Esophagus squamous epithelium (tissue), 5 donors: ENCODE data around the gene ERMN. TPM values are rescaled to one million over a fixed set of nuclear protein-coding genes. Genes with fewer than 3 reads are reported as not detected.
"Not testable (repeated sequence)": the region's sequence is repeated elsewhere in the genome, so short reads cannot be mapped to it uniquely, and the experiment has no call there.

ENCODE experiments used
- DNase-seq: peaks from one replicate; lab custom pipeline; 2025; lab: John Stamatoyannopoulos, UW
- H3K27ac ChIP-seq, 4 donors: fragments of 200-600 bp; sonication (generic); one replicate each; pipeline ENCODE4 v1.5.1; 2016 to 2019; ENCODE audit warnings: mild to moderate bottlenecking in 1 of 4
- H3K27me3 ChIP-seq, 4 donors: fragments of 200-600 bp; sonication (generic); 1 replicate in 3 of 4; 2 replicates in 1 of 4; pipeline versions ENCODE4 v1.5.1 to v1.6.0; 2017 to 2021; ENCODE audit warnings: antibody characterized with exemption in 1 of 4
- H3K36me3 ChIP-seq, 3 donors: fragments of 200-600 bp; sonication (generic); one replicate each; pipeline ENCODE4 v1.5.1; 2016 to 2019
- H3K4me1 ChIP-seq, 3 donors: fragments of 200-600 bp; sonication (generic); one replicate each; pipeline ENCODE4 v1.5.1; 2017 to 2019
- H3K4me3 ChIP-seq, 4 donors: fragments of 200-600 bp; sonication (generic); 1 replicate in 3 of 4; 2 replicates in 1 of 4; pipeline ENCODE4 v1.5.1; 2016 to 2019; ENCODE audit warnings: mild to moderate bottlenecking in 2 of 4, moderate library complexity in 1 of 4
- H3K9me3 ChIP-seq, 3 donors: fragments of 200-600 bp; sonication (generic); one replicate each; pipeline ENCODE4 v1.5.1; 2016 to 2019
- POLR2A ChIP-seq, 4 donors: fragments of 450-650 bp; IDR thresholded peaks; one replicate each; pipeline ENCODE4 v1.6.1; 2017; ENCODE audit warnings: antibody characterized with exemption in 4 of 4, mild to moderate bottlenecking in 4 of 4, moderate library complexity in 3 of 4
- WGBS, 2 donors: methylation state at CpG; one replicate each; pipeline ENCODE4 v1.1.5; 2018; 5-methylcytosine and 5-hydroxymethylcytosine counted together
- intact Hi-C: fragments of 100-400 bp; cut with DNase I; formaldehyde crosslinking; loops from one replicate; pipeline ENCODE4 v1.15.0; 2022
- total RNA-seq, 4 donors: library from RNA; depleted of rRNA; stranded (reverse); fragments of >200 nt; gene quantifications; one replicate each; pipeline ENCODE4 v1.1.0, GENCODE V29; 2016
- TF ChIP-seq, protein P1 (sequence below), 6 experiments: fragments of 450-650 bp in 4 of 6; fragments of 200-600 bp in 2 of 6; sonication (generic) in 2 of 6; IDR thresholded peaks; one replicate each; pipeline ENCODE4 v1.5.1; 2016 to 2019; ENCODE audit warnings: antibody characterized with exemption in 6 of 6, mild to moderate bottlenecking in 4 of 6, moderate library complexity in 4 of 6
- donor health status: DM: yes; HTN: yes; CAD: no.

The ERMN gene
- total RNA-seq, 4 donors from 2014 or later: 0.04 to 1.1 (median 0.19) TPM; not detected in 1

DNA sequence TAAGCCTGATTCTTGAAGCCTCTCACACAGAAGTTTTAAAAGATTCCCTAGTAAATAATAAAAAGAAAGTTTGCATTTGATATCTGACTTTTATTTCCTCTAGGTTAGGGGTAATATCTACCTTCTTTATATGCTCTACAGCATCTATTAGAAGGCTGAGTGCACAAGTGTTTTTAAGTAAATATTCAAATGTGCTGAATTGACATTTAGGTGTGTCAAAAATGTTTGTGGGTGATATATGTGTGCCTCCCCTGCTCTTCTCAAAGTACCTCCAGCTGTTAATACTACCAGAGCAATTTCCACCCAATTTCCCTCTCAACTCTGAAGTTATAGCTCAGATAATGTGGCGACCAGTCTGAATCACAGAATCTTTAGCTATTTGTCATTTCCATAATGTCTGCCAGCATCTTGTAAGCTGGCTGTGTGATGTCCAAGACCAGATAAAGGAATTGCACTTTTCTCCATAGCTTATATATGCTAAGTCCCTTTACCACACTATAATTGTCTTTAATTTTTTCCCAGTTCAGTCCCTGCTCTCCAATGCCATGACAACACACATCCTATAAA is 24.4 kb upstream of the ERMN start:
- H3K27ac ChIP-seq: no peak overlapping the region
- no peak for DNase-seq
- H3K36me3 ChIP-seq: no peaks in the 10 kb centered on the region
- H3K27me3 ChIP-seq: no peaks in the 10 kb centered on the region
- H3K4me1 ChIP-seq: no peaks in the 10 kb centered on the region
- intact Hi-C loops: no loop called here
- no peak for TF ChIP-seq POLR2A (IDR thresholded peaks at IDR 0.05)
- TF ChIP-seq, protein P1, sequence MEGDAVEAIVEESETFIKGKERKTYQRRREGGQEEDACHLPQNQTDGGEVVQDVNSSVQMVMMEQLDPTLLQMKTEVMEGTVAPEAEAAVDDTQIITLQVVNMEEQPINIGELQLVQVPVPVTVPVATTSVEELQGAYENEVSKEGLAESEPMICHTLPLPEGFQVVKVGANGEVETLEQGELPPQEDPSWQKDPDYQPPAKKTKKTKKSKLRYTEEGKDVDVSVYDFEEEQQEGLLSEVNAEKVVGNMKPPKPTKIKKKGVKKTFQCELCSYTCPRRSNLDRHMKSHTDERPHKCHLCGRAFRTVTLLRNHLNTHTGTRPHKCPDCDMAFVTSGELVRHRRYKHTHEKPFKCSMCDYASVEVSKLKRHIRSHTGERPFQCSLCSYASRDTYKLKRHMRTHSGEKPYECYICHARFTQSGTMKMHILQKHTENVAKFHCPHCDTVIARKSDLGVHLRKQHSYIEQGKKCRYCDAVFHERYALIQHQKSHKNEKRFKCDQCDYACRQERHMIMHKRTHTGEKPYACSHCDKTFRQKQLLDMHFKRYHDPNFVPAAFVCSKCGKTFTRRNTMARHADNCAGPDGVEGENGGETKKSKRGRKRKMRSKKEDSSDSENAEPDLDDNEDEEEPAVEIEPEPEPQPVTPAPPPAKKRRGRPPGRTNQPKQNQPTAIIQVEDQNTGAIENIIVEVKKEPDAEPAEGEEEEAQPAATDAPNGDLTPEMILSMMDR (IDR thresholded peaks at IDR 0.05): no peak
- WGBS, 2 donors: 31 to 92% methylated on average over 1 of the region's 1 CpG
- H3K9me3 ChIP-seq: peaks cover 0 to 2% (median 0%) of the 10 kb centered on the region in 3 donors
- no peak overlapping the region for H3K4me3 ChIP-seq

DNA sequence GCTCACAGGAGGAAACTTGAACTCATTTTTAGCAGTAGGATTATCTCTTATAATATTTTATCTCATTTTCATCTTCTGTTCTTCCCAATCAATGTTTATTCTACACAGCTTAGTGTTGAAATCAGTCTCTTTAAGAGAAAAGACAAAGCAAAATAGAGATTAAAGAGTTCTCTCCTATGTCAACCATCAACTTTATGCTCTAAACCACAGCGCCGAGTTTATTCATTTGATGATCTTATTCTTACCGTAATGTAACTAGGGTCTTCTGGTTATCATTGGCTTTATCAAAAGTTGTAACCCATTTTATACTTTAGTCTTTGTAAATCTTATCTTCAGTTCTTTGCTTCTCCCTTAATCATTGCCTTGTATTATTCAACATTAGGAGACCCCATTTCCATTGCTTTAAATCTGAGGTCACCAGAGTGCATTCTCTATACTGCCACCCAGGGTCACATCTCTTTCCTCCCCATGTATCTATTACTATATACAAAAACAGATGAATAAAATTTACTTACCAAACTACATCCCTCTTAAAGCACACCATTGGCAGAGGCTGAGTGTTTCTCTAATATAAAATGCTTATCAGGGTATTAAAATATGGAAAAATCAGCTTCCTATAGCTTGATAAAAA is 22.8 kb upstream of the ERMN start:
- 88% methylated on average over 3 of the region's 3 CpGs for WGBS, 2 donors
- no peak for TF ChIP-seq POLR2A (IDR thresholded peaks at IDR 0.05)
- TF ChIP-seq, protein P1 (IDR thresholded peaks at IDR 0.05): no peak
- intact Hi-C loops: no loop called here
- H3K27ac ChIP-seq: no peak overlapping the region
- no peaks in the 10 kb centered on the region for H3K4me1 ChIP-seq
- H3K4me3 ChIP-seq: no peak overlapping the region
- DNase-seq: no peak
- no peaks in the 10 kb centered on the region for H3K27me3 ChIP-seq
- H3K9me3 ChIP-seq: peaks cover 0 to 7% (median 0%) of the 10 kb centered on the region in 3 donors
- no peaks in the 10 kb centered on the region for H3K36me3 ChIP-seq

DNA sequence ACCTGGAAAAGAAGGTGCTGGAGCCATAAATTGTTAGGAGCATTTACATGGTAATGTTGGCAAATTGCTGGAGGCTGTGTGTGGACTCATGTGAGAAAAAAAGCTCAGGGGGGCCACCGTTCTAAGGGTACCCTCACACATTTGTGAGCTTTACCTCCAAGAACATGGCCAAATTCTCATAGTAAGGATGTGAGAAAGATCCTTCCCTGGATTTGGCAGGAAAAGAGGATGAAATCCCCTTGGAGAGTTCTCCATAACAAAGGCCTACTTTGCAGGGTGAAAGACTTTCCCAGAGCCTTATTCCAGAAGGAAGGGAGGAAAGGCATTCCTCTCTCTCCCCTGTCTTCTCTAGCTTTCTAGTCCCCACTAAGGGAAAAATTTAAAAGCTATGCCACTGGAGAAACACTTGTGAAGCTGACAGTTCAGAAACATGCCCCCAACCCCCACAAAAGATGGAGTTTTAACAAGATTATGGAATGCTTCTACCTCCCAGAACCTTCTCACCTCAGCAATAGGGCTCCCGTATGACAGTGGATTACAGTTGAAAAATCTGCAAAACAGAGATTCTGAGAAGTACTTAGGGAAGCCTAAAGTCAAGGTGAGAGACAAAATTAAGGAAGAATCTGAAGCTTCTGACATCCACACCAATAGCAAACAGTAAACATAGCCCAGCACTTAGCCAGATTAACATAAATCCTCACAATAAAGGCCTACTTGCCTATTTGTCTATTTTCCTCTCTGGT is 20.2 kb upstream of the ERMN start:
- DNase-seq: no peak
- intact Hi-C loops: no loop called here
- Histone ChIP-seq H3K27me3 (no peaks in the 10 kb centered on the region), H3K36me3 (no peaks in the 10 kb centered on the region), H3K4me3 (no peak overlapping the region), H3K9me3 (peaks cover 0 to 11% (median 0%) of the 10 kb centered on the region in 3 donors), H3K4me1 (no peaks in the 10 kb centered on the region), H3K27ac (no peak overlapping the region)
- WGBS, 2 donors: 77 to 89% methylated on average over 1 to 2 of the region's 2 CpGs
- no peak for TF ChIP-seq POLR2A (IDR thresholded peaks at IDR 0.05)
- TF ChIP-seq, protein P1 (IDR thresholded peaks at IDR 0.05): no peak

DNA sequence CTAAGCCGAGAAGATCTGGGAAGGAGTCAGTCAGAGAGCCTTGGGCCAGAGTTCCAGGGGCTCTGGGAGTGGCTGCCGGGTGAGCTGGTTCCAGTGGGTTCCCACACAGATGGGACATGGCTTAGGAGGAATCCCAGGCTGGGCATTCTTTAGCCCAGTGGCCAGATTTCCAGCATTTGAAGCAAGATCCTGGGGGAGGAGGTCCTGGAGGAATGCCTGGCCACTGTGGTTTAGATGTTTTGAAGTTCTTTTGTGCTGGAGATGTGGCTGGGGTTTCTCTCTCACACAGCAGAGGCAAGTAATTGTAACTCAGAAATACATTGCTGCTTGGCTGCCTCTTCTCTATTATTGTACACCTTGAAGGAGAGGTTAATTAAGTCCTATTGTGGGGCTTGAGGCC is 15.8 kb upstream of the ERMN start:
- H3K27ac ChIP-seq, H3K4me3 ChIP-seq, H3K36me3 ChIP-seq, H3K4me1 ChIP-seq, intact Hi-C loops, DNase-seq, H3K27me3 ChIP-seq: not testable (repeated sequence)
- WGBS, 2 donors: 63% methylated on average over 1 of the region's 2 CpGs; no CpG with 5 or more reads in 1 of the 2 donors
- peaks cover 0 to 11% (median 0%) of the 10 kb centered on the region in 3 donors for H3K9me3 ChIP-seq

DNA sequence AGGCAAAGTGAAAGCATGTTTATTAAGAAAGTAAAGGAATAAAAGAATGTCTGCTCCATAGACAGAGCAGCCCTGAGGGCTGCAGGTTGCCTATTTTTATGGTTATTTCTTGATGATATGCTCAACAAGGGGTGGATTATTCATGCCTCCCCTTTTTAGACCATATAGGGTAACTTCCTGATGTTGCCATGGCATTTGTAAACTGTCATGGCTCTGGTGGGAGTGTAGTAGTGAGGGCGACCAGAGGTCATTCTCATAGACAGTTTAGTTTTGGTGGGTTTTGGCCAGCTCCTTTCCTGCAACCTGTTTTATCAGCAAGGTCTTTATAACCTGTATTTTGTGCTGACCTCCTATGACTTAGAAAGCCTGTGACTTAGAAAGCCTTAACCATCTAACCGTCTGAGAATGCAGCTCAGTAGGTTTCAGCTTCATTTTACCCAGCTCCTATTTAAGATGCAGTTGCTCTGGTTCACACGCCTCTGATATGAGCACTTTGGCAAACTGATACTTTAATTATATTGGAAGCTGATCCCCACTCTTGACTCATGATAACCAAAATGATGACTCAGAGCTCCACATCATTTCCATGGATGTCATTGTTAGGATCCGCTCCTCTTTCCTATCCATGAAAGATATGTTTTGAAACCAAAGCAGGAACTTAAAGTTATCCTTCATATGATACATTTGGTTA is 14.5 kb upstream of the ERMN start:
- H3K36me3 ChIP-seq: no peaks in the 10 kb centered on the region
- no peak for TF ChIP-seq POLR2A (IDR thresholded peaks at IDR 0.05)
- TF ChIP-seq, protein P1 (IDR thresholded peaks at IDR 0.05): no peak
- 74 to 80% methylated on average over 4 of the region's 4 CpGs for WGBS, 2 donors
- no peak overlapping the region for H3K4me3 ChIP-seq
- H3K27ac ChIP-seq: no peak overlapping the region
- intact Hi-C loops: no loop called here
- peaks cover 0 to 10% (median 0%) of the 10 kb centered on the region in 3 donors for H3K9me3 ChIP-seq
- no peak for DNase-seq
- H3K27me3 ChIP-seq: no peaks in the 10 kb centered on the region
- no peaks in the 10 kb centered on the region for H3K4me1 ChIP-seq
